SW 1271 (cell line): Measurements from ENCODE around the gene MAP4K4.

Source experiments
- DNase-seq, 2 experiments: peaks; one replicate each; lab custom pipeline; 2025; lab: John Stamatoyannopoulos, UW

Gene MAP4K4

DNA sequence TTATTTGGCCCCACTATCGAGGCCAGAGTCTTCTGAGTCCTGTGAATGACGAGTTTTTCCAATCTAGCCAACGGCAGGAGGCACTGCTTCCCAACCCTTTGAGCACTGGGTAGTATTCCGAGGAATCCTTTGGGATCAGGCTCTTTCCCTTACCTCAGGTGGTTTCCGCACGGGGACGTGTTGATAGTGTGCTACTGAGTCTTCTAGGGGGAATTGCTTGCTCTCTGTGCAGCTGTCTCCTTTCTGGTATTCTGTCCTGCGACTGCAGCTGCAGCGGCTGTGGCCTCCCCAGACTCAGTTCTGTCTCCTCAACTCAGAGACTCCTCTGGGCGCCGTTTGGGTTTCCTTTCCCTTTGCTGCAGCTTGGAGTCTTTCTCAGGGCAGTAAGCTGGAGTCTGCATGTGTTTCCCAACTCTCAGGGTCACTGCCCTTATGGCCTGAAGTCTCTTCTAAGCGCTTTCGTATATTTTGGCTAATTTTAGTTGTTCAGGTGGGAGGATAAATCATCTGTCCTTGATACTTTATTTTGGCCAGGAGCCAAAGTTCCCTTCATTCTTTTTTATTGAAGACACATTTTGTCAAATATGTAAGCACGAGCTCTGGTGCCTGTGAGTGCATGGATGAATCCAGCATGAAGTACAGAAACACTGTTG is 118.4 kb downstream of the MAP4K4 start:
- no peak for DNase-seq

DNA sequence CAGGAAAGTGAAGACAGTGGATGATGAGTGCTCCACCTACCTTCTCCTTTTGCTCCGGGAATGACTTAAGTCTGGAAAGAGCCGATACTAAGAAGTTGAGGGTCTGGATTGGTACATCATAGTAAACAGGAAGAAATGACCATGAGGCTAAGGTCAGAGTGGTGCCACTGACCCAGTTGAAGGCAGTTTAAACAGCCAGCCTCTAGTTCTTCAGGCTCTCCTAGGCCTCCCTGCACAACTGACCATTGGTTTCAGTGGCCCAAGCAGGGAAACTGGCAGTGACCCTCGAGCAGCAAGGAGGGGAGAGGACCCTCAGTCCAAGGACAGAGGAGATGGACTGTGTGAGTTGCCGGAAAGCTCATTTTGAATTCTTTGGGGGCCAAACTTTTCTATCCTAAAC is 119.1 kb downstream of the MAP4K4 start:
- no peak for DNase-seq

DNA sequence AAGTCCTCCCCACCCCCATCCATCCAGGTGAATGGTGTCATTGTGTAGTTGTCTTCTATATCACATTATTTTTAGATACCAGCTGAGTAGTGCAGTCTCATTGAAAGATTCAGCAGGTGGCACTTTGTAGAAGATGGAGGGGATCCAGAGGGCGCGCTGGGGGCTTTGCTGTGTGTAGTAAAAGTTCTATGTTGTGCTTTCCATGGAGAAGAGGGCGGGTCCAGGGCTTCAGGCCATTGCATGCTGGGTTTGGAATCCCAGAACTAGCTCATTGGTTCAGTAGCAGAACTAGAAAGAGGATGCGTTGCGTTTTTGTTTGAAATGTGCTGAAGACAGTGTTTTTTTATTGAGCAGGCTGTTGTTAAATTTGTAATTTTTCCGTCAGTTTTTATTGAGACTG is 120.0 kb downstream of the MAP4K4 start:
- DNase-seq, result no peak

DNA sequence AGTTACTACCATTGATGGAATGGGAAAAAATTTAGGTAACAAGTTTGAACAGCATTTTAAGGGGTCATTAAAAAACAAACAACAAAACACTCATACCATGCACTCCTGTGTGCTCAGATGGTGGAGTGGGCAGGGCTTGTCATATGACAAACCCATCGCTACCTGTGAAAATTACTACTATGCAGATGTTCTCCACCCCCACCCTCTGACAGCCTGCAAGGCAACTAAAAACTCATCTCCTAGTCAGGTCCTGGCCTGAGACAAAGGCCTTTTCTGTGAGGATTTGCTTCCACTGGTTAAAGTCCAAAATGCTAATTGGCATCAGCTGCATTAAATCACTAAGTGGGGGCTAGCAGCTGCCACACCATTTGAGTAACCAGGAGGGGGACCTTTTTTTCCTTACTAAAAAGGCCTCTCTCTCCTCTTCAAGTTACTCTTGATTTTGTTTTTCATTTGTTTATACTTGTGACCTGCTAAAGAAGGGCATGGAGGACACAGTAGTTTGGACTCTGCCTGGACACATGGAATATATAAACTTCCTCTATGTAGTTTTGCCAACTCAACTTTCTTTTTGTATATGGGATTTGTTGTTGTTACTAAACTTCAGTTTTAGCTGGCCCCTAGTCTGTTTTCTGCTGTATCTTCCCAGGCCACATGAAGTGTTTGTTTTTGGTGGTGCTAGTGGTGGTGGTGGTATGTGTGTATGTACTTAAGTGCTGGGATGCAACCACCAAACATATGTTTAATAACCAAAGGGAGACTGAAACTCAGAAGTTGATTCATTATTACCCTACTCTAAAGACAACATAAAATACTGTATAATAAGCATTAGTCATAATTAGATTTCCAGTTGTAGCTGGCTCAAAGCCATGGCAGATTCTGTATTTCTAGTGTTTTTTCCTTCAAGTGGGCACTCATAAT is 121.3 kb downstream of the MAP4K4 start:
- DNase-seq, result no peak

DNA sequence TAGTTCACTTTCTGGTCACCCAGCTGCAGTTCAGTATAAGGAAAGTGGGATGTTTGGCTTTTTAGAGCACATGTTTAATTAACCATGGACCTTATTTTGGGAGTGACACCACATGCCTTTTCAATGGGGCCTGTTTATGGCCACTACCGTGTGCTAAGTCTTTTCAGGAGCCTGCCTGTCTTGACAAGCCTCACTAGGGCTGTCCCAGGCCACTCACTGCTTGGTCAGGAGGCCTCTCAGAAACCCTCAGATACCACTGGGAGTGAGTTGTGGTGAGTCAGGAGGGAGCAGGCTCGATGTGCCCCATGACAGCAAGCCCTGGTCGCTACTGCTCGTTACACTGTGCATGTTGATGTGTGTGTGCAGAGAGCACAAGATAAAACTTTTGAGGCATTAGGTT is 123.0 kb downstream of the MAP4K4 start:
- DNase-seq, result no peak

DNA sequence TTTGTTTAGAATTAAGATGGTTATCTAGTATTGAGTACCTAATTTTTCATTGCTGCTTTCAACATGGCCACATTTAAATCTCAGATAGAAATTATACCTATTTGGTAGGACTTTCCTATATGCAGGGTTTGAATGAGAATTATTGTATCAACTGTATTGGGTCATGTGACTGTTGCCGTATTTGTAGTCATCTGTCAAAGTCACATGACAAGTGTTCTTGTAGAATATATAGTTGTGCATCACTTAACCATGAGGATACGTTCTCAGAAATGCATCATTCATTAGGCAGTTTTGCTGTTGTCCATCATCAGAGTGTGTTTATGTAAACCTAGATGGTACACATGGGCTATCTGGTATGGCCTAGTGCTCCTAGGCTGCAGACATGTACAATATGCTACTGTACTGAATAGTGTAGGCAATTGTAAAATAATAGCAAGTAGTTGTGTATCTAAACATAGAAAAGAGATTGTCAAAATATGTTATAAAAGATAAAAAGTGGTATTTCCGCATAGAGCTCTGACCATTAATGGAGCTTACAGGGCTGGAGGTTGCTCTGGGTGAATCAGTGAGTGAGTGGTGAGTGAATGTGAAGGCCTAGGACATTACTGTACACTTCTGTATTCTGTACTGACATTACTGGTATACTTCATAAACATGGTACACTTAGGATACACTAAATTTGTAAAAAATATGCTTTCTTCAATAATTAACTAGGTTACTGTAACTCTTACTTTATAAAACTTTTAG is 123.7 kb downstream of the MAP4K4 start:
- DNase-seq, result no peak

DNA sequence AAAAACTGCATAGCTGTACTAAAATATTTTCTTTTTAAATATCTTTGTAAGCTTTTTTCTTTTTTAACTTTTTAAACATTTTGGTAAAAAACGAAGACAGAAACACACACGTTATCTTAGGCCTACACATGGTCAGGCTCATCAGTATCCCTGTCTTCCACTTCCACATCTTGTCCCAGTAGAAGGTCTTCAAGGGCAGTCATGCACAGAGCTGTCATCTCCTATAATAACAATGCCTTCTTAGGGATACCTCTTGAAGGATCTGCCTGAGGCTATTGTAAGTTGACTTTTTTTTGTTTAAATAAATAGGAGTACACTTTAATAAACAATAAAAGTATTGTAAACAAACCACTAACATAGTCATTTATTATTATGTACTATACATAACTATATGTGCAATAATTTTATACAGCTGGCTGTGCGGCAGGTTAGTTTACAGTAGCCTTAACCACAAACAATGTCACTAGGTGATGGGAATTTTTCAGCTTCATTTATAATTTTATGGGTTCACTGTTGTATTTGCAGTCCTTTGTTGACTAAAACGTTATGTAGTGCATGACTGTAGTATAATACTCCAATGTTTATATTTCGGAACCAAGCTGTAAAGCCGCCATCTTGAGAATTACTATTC is 124.4 kb downstream of the MAP4K4 start:
- DNase-seq, result no peak

DNA sequence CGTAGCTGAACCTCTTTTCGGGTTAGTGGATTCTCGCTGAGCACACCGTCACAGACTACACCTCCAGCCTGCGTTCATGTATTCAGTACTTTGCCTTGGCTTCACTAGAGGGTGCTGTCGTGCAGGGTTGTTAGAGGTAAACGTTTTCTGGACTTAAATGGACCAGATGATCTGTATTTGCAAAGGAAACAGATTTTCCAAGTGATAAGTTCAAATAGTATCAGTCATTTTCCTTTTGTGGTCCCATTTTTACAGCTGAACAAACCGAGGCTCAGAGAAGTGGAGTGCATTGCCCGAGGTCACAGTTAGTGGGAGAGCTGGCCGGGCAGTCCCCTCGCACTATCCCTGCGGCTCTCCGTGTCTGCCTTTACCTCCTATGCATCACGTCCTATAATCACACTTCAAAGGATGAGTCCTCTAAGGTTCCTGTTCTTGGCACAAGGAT is 125.9 kb downstream of the MAP4K4 start:
- DNase-seq, result peak in 1 of 2 experiments; percentile 19

DNA sequence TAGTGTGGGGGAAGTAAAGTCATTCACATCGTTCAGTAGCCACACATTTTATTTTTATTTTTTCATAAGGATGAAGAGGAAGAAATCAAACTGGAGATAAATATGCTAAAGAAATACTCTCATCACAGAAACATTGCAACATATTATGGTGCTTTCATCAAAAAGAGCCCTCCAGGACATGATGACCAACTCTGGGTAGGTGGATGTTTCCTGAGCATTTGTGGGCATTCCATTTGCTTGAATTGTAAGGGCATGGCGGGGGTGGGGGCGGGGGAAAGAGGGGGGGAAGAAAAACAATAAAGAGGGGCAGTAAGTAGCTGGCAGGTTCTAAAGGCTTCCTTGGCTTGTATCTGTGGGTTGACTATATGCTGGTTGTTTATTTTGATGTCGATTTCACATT is 126.4 kb downstream of the MAP4K4 start:
- no peak for DNase-seq

DNA sequence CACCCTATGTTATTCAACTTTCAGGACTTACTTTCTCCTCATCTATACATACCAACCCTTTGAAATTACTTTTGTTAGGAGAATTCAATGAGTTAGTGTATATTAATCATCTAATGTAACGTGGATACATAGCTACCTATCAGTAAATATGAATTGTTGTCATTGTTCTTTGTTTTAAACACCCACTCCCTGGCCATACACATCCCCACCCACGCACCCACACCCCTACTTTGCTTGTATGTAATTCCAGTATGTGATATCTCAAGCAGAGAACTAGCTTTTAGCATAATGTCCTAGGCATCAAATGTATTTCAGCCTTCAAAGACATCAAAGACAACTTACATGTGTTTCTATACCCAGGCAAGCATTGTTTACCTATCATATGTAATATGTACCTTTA is 129.2 kb downstream of the MAP4K4 start:
- DNase-seq, result no peak

DNA sequence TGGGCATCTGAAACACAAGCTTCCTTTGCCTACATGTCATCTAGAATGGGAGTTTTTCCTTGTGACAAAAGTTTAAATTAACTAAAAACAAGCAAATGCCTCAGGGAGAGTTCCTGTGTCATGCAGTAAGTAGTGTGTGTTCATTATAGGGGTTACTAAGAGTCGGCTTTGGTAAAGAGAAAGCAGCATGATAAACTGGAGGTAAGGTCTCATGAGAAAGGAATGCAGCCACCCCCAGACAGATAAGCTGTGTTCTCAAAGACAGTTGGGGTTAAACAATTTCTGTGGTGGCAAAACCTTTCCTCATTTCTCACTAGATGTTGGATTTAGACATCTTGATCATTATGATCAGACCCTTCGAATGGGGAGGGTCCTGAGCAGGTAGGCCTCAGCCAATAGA is 129.7 kb downstream of the MAP4K4 start:
- DNase-seq, result peak; percentile 10 to 75

DNA sequence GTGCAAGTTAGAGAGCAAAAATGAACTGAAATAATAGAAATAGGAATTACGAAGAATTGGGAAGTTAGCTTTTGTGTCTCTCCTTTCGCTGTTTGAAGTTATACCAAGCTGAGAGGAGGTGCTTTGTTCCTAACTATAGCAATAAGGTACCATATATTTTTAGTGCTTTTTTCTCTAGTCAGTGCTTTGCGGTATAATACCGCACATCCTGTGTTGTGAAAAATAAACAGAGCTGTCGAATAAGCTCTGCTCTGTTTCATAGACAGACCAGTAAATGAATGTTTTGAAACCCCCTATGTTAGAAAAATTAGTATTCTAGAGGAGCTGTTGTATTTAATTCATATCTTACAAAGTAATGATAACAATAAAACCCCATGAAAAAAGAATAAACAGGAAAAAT is 130.8 kb downstream of the MAP4K4 start:
- no peak for DNase-seq

DNA sequence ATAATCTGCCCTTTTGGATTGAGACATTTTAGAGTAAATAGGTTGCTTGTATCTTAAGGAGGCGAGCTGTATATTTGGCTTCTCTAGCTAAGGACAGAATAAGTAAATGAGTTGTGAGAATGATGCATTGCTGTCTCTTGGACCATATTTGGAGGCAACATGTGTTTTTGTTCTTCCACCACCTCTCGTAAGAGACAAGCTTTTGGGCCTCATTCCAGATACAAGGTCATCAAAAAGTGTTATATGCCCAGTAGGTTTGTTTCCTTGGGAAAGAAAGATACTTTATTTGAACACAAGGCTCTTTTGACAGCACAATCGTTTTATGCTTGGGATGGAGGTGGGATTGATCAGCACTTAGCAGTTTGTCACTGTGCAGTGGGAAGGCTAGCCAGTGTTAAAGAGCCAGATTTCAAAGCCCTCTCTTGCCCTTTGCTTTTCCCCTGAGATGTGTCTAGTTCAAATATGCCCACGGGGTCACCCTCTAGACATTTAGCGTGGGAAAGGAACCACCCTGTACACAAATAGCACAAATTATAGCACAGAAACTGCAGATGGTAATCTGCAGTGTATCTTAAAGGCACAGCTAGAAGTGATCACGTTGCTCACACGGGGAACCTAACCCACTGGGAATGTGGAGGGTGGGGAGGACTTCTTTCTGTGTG is 131.3 kb downstream of the MAP4K4 start:
- DNase-seq, result no peak

DNA sequence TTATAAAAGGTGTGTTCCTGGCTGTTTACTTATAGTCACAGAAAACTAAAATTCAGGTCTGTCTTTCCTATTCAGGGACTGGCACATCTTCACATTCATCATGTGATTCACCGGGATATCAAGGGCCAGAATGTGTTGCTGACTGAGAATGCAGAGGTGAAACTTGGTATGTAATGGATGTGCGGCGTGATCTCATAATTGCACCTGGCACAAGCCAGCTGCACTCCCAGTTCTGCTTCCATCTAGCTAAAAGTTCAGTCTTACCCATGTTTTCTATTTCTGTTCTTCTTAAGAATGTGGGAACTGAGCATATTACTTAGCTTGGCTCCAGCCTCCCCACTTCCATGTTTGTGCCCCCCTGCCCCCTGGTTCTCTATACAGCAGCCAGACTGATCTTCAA is 131.9 kb downstream of the MAP4K4 start:
- no peak for DNase-seq

DNA sequence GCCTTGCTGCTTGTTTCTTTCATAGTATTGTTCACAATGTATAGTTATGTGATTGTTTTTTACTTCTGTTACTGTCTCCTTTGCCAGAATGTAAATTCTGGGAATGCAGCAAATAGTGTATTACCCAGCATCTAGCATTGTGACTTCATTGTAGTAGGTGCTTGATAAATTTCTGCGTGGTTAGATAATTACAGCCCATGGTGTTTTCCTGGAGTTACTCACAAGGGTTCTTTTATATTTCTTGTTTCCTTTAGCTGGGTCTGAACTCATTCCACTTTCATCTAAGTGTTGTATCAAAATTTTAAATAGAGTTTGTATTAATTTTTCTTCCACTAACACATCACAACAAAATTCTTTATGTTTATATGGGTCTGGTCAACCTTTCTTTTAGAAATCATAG is 132.6 kb downstream of the MAP4K4 start:
- DNase-seq, result no peak

DNA sequence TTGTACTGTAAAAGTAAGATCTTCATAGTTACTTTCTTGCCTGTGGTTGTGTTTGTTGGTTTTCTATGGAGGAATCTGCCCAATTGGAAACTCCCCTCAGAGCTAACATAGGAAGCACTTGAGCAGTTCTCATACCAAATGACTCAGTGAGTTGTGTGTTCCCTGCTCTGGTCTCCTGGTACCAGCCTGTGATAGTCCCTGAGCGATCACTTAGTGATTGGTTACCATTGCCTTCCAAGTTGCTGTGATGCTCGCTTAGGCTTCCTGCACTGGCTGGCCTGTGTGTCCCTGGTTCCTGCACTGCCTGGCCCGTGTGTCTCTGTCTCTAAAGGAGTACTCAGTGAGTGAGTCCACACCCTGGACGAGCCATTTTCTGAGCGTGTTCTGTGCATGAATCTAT is 133.0 kb downstream of the MAP4K4 start:
- DNase-seq, result no peak

DNA sequence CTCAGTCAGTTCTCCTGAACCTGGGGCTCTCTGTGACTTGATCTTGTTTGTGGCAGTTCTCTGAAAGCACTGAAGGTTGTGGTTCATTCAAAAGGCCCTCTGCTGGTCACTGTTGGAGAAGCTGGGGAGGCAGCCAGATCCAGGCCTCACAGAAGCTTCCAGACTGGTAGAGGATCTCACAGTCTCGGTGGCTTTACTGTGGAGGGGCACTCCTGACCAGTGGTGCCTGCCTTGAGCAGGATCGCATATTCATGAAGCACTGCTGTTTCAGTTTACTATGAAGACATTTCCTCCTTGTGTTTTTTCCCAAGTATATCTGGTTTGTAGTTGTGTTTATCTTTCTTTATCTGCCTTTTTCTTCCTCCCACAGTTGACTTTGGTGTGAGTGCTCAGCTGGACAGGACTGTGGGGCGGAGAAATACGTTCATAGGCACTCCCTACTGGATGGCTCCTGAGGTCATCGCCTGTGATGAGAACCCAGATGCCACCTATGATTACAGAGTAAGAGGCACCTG is 133.9 kb downstream of the MAP4K4 start:
- DNase-seq, result peak; percentile 69 to 82

DNA sequence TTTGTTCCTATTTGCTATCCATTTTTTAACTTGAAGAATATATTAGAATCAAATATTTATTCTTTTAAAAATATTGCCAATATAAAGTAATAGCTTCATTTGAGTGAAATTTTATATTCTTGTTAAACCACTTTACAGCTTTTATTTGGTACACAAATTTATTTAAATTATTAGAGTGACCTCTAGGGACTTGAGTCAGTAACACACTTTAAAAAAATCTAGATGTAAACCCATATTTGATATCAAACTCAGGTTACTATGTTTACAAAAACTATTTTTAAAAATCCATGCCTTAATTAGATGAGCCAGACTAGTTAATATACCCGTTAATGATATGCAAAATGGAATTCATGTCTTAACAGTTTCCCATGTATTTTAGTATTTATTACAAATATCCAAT is 134.6 kb downstream of the MAP4K4 start:
- DNase-seq, result peak in 1 of 2 experiments; percentile 49

DNA sequence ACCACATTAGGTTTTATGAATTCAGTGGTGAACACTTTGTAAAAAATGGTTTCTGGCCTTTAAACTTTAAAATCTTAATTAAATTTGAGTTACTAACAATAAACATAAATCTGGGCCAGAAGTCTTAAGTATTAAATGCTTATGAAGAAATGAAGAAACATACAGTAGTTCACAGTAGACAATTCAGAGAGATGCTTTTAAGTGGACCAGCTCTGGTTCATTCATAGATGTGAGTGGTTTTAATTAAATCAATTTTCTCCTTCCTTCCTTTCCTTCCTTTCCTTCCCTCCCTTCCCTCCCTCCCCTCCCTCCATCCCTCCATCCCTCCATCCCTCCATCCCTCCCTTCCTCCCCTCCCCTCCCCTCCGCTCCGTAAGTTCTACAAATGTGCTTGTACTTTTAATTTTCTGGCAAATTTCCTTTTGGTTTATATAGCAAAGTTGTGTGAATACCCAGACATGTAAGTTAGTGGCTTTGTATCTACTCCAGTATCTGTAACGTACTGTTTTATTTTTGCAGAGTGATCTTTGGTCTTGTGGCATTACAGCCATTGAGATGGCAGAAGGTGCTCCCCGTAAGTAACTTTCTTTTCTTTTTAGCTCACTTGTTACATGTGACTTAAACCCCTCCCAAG is 136.5 kb downstream of the MAP4K4 start:
- DNase-seq, result no peak

DNA sequence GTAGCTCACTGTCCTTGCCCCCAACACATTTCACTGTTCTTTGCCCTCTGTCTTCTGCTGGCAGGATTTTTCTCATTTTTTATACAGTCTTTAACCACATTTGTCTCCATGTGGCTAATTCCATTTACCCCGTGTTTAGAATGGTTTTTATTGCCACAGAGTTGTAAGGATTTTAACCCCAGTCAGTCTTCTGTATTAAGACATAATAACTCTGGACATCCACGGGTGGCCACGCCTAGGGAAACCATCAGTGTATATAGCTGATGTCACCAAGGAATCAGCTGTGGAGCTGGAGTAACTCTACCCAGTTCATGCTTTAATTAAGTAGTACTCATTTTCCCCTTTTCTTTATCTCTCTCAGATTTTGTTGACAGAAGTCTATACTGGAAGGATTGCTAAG is 139.8 kb downstream of the MAP4K4 start:
- DNase-seq, result no peak
